ENCODE measurements around the gene SCUBE1.
"Not testable (repeated sequence)": the region's sequence is repeated elsewhere in the genome, so short reads cannot be mapped to it uniquely, and the experiment has no call there.

SCUBE1 gene

DNA sequence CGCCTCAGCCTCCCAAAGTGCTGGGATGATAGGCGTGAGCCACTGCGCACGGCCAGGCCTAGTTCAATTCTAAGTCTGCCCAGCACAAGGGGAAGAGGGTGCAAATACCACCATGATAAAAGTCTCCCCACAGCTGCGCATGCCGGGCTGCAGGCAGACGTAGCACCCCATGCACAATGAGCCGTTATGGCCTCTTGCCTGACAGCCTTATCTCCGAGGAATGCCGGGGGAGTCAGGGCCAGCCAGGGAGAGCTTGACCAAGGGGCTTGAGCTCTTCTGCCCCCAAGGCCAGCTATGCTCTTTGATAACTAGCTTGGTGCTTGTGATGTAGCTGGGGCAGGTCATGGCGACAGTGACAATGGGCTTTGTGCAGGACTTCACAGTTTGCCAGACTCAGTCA, 13.7 kb upstream of the SCUBE1 start:
- Histone ChIP-seq H2BK15ac (ENCODE audit: low read length) (no peak overlapping the region), H3K9ac (ENCODE audit: low read depth, low read length, poor library complexity) (no peak overlapping the region), H3K9me3 (replicated peaks in 1 of 2; ENCODE audit: control insufficient read depth in 2 of 2, insufficient read depth in 1 of 2, low read depth in 1 of 2, low read length in 2 of 2) (no peaks in the 10 kb centered on the region), H4K8ac (ENCODE audit: low read depth, low read length) (no peak overlapping the region), H3K18ac (ENCODE audit: low read length) (no peak overlapping the region), H2BK12ac (ENCODE audit: low read length) (no peak overlapping the region), H2BK5ac (ENCODE audit: low read length) (no peak overlapping the region), H2AK5ac (ENCODE audit: low read depth, low read length) (no peak overlapping the region), H3K14ac (ENCODE audit: low read length) (no peak overlapping the region), H4K91ac (ENCODE audit: low read depth, low read length, poor library complexity) (no peak overlapping the region), H3K23ac (ENCODE audit: low read depth, low read length, poor library complexity) (no peak overlapping the region), H3K79me1 (ENCODE audit: low read depth, low read length) (no peaks in the 10 kb centered on the region), H3K27ac (replicated peaks; ENCODE audit: low read length) (no peak overlapping the region), H2AFZ (ENCODE audit: low read length) (no peak overlapping the region), H3K4me3 (ENCODE audit: low read length in 2 of 2) (no peak overlapping the region), H3K4me2 (ENCODE audit: insufficient read depth, low read length, poor library complexity, severe bottlenecking) (no peak overlapping the region), H3K36me3 (replicated peaks in 1 of 2; ENCODE audit: control insufficient read depth in 2 of 2, insufficient read depth in 2 of 2, low read length in 2 of 2) (no peaks in the 10 kb centered on the region), H3K4me1 (ENCODE audit: control insufficient read depth in 2 of 2, insufficient read depth in 1 of 2, low read depth in 1 of 2, low read length in 2 of 2) (peaks cover 0 to 5% of the 10 kb centered on the region in 2 donors), H3K27me3 (ENCODE audit: control insufficient read depth in 3 of 3, insufficient read depth in 3 of 3, low read depth in 1 of 3, low read length in 3 of 3) (peaks cover 0 to 6% (median 0%) of the 10 kb centered on the region in 3 experiments), H2BK120ac (ENCODE audit: low read depth, low read length) (no peak overlapping the region), H3K4ac (ENCODE audit: low read length) (no peak overlapping the region)
- no CpG with 5 or more reads among the region's 11 CpGs for WGBS, 2 donors (ENCODE audit: extremely low coverage in 2 of 2, insufficient read length in 2 of 2, insufficient replicate concordance in 1 of 2)
- no peak for DNase-seq (ENCODE audit: low spot score)

DNA sequence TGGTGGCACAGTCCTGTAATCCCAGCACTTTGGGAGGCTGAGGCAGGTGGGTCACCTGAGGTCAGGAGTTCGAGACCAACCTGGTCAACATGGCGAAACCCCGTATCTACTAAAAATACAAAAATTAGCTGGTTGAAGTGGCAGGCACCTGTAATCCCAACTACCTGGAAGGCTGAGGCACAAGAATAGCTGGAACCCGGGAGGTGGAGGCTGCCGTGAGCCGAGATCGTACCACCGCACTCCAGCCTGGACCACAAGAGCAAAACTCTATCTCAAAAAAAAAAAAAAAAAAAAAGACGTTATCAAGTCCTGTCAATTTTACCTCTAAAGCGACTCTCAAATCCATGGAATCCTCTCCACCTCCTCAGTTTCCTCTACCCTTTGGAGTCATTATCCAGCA, 12.5 kb upstream of the SCUBE1 start:
- not testable (repeated sequence) for H3K9ac ChIP-seq (ENCODE audit: low read depth, low read length, poor library complexity); H2BK12ac ChIP-seq (ENCODE audit: low read length); H3K4me3 ChIP-seq (ENCODE audit: low read length in 2 of 2); H3K18ac ChIP-seq (ENCODE audit: low read length); H3K23ac ChIP-seq (ENCODE audit: low read depth, low read length, poor library complexity); H3K9me3 ChIP-seq (replicated peaks in 1 of 2; ENCODE audit: control insufficient read depth in 2 of 2, insufficient read depth in 1 of 2, low read depth in 1 of 2, low read length in 2 of 2); H3K36me3 ChIP-seq (replicated peaks in 1 of 2; ENCODE audit: control insufficient read depth in 2 of 2, insufficient read depth in 2 of 2, low read length in 2 of 2); H3K79me1 ChIP-seq (ENCODE audit: low read depth, low read length); H3K27me3 ChIP-seq (ENCODE audit: control insufficient read depth in 3 of 3, insufficient read depth in 3 of 3, low read depth in 1 of 3, low read length in 3 of 3); H3K27ac ChIP-seq (replicated peaks; ENCODE audit: low read length); DNase-seq (ENCODE audit: low spot score); H2AFZ ChIP-seq (ENCODE audit: low read length); H2AK5ac ChIP-seq (ENCODE audit: low read depth, low read length); H2BK15ac ChIP-seq (ENCODE audit: low read length); H4K91ac ChIP-seq (ENCODE audit: low read depth, low read length, poor library complexity); H3K4me1 ChIP-seq (ENCODE audit: control insufficient read depth in 2 of 2, insufficient read depth in 1 of 2, low read depth in 1 of 2, low read length in 2 of 2); H2BK5ac ChIP-seq (ENCODE audit: low read length); H3K14ac ChIP-seq (ENCODE audit: low read length); H3K4ac ChIP-seq (ENCODE audit: low read length); H4K8ac ChIP-seq (ENCODE audit: low read depth, low read length); H3K4me2 ChIP-seq (ENCODE audit: insufficient read depth, low read length, poor library complexity, severe bottlenecking); H2BK120ac ChIP-seq (ENCODE audit: low read depth, low read length)
- no CpG with 5 or more reads among the region's 10 CpGs for WGBS, 2 donors (ENCODE audit: extremely low coverage in 2 of 2, insufficient read length in 2 of 2, insufficient replicate concordance in 1 of 2)

DNA sequence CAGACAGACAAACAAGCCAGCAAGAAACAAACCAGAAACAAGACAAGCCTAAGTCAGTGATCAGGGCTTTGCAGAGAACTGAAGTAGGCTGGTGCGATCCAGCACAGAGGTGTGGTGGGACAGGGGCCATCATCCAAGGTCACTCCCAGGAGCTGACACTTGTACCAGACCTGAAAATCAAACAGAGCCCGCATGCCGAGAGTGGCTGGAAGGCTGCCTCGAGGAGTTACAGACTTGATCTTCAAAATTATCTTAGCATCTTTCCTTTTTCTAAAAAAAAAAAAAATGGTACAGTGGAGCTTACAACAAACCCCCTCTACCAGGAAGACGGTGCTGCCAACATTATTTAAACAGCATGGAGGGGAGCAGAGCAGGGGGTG, 8.8 kb upstream of the SCUBE1 start:
- Histone ChIP-seq H3K4me3 (ENCODE audit: low read length in 2 of 2) (no peak overlapping the region), H4K8ac (ENCODE audit: low read depth, low read length) (no peak overlapping the region), H2BK5ac (ENCODE audit: low read length) (no peak overlapping the region), H3K79me1 (ENCODE audit: low read depth, low read length) (no peaks in the 10 kb centered on the region), H2BK12ac (ENCODE audit: low read length) (no peak overlapping the region), H3K4me1 (ENCODE audit: control insufficient read depth in 2 of 2, insufficient read depth in 1 of 2, low read depth in 1 of 2, low read length in 2 of 2) (peaks cover 0 to 2% of the 10 kb centered on the region in 2 donors), H4K91ac (ENCODE audit: low read depth, low read length, poor library complexity) (no peak overlapping the region), H3K27ac (replicated peaks; ENCODE audit: low read length) (no peak overlapping the region), H3K18ac (ENCODE audit: low read length) (no peak overlapping the region), H3K23ac (ENCODE audit: low read depth, low read length, poor library complexity) (no peak overlapping the region), H2AFZ (ENCODE audit: low read length) (no peak overlapping the region), H2BK120ac (ENCODE audit: low read depth, low read length) (no peak overlapping the region), H2AK5ac (ENCODE audit: low read depth, low read length) (no peak overlapping the region), H3K9me3 (replicated peaks in 1 of 2; ENCODE audit: control insufficient read depth in 2 of 2, insufficient read depth in 1 of 2, low read depth in 1 of 2, low read length in 2 of 2) (no peaks in the 10 kb centered on the region), H3K4me2 (ENCODE audit: insufficient read depth, low read length, poor library complexity, severe bottlenecking) (no peak overlapping the region), H3K27me3 (ENCODE audit: control insufficient read depth in 3 of 3, insufficient read depth in 3 of 3, low read depth in 1 of 3, low read length in 3 of 3) (peaks cover 0 to 17% (median 0%) of the 10 kb centered on the region in 3 experiments), H3K9ac (ENCODE audit: low read depth, low read length, poor library complexity) (no peak overlapping the region), H2BK15ac (ENCODE audit: low read length) (no peak overlapping the region), H3K36me3 (replicated peaks in 1 of 2; ENCODE audit: control insufficient read depth in 2 of 2, insufficient read depth in 2 of 2, low read length in 2 of 2) (no peaks in the 10 kb centered on the region), H3K14ac (ENCODE audit: low read length) (no peak overlapping the region), H3K4ac (ENCODE audit: low read length) (no peak overlapping the region)
- WGBS, 2 donors (ENCODE audit: extremely low coverage in 2 of 2, insufficient read length in 2 of 2, insufficient replicate concordance in 1 of 2) = no CpG with 5 or more reads among the region's 5 CpGs
- DNase-seq (ENCODE audit: low spot score) = no peak

DNA sequence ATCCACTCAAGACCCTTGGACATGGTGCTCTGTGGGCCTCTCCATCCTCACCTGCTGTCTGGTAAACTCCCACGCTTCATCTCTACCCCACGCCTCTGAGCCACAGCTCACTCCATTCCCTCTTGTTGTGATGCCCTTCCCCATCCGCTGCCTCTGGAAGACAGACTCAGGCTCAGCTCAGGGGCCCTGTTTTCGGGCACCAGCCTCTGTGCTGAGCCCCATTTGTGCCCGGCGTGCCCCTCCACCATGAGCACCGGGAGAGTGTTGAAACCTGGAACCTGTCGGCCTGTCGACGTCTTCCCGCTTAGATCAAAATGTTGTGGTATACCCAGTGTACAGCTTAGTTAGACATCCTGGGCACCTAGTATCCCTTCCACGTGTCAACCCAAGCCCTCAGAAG, 6.5 kb upstream of the SCUBE1 start:
- Histone ChIP-seq H2BK12ac (ENCODE audit: low read length) (no peak overlapping the region), H3K4ac (ENCODE audit: low read length) (no peak overlapping the region), H4K91ac (ENCODE audit: low read depth, low read length, poor library complexity) (no peak overlapping the region), H3K9me3 (replicated peaks in 1 of 2; ENCODE audit: control insufficient read depth in 2 of 2, insufficient read depth in 1 of 2, low read depth in 1 of 2, low read length in 2 of 2) (peaks cover 0 to 1% of the 10 kb centered on the region in 2 donors), H2BK15ac (ENCODE audit: low read length) (peak overlapping the region; percentile 18), H3K27ac (replicated peaks; ENCODE audit: low read length) (no peak overlapping the region), H4K8ac (ENCODE audit: low read depth, low read length) (no peak overlapping the region), H3K79me1 (ENCODE audit: low read depth, low read length) (no peaks in the 10 kb centered on the region), H3K23ac (ENCODE audit: low read depth, low read length, poor library complexity) (no peak overlapping the region), H3K4me3 (ENCODE audit: low read length in 2 of 2) (no peak overlapping the region), H3K4me1 (ENCODE audit: control insufficient read depth in 2 of 2, insufficient read depth in 1 of 2, low read depth in 1 of 2, low read length in 2 of 2) (peaks cover 0 to 7% of the 10 kb centered on the region in 2 donors), H2BK5ac (ENCODE audit: low read length) (no peak overlapping the region), H2AK5ac (ENCODE audit: low read depth, low read length) (peak overlapping the region; percentile 95), H3K14ac (ENCODE audit: low read length) (peak overlapping the region; percentile 32), H3K27me3 (ENCODE audit: control insufficient read depth in 3 of 3, insufficient read depth in 3 of 3, low read depth in 1 of 3, low read length in 3 of 3) (peaks cover 0 to 38% (median 0%) of the 10 kb centered on the region in 3 experiments), H3K9ac (ENCODE audit: low read depth, low read length, poor library complexity) (no peak overlapping the region), H3K4me2 (ENCODE audit: insufficient read depth, low read length, poor library complexity, severe bottlenecking) (no peak overlapping the region), H2AFZ (ENCODE audit: low read length) (no peak overlapping the region), H3K18ac (ENCODE audit: low read length) (peak overlapping the region; percentile 72), H2BK120ac (ENCODE audit: low read depth, low read length) (peak overlapping the region; percentile 35), H3K36me3 (replicated peaks in 1 of 2; ENCODE audit: control insufficient read depth in 2 of 2, insufficient read depth in 2 of 2, low read length in 2 of 2) (no peaks in the 10 kb centered on the region)
- WGBS, 2 donors (ENCODE audit: extremely low coverage in 2 of 2, insufficient read length in 2 of 2, insufficient replicate concordance in 1 of 2) = no CpG with 5 or more reads among the region's 12 CpGs
- DNase-seq (ENCODE audit: low spot score) = no peak

Measured in neuronal stem cell (in vitro differentiated cells).